Lung (tissue), 12 donors: ENCODE measurements around the gene KRT75. TPM values are rescaled to one million over a fixed set of nuclear protein-coding genes. Genes with fewer than 3 reads are reported as not detected.

Source experiments
- ATAC-seq: fragments of 200-7000 bp; cut with Tn5 transposase; one replicate; pipeline ENCODE4 v1.9.1; 2020; ENCODE audit warnings: moderate number of reproducible peaks; ENCODE audit not compliant: insufficient read depth, low FRiP score
- DNase-seq, 3 donors: peaks; one replicate each; pipeline ENCODE4 v3.0.0-alpha.2; 2013 to 2017
- H3K27ac ChIP-seq, 2 donors: one replicate each; pipeline ENCODE4 v1.5.1; 2013; ENCODE audit warnings: mild to moderate bottlenecking in 2 of 2, moderate library complexity in 2 of 2, control low read depth in 1 of 2, inconsistent platforms in 1 of 2, low read depth in 1 of 2, low read length in 1 of 2
- H3K27me3 ChIP-seq, 3 donors: one replicate each; pipeline ENCODE4 v1.5.1; 2013; ENCODE audit warnings: low read length in 2 of 3; ENCODE audit not compliant: control insufficient read depth in 3 of 3, insufficient read depth in 3 of 3
- H3K36me3 ChIP-seq, 4 donors: one replicate each; pipeline ENCODE4 v1.5.1; 2013; ENCODE audit warnings: low read length in 4 of 4, mild to moderate bottlenecking in 1 of 4, moderate library complexity in 1 of 4; ENCODE audit not compliant: control insufficient read depth in 4 of 4, insufficient read depth in 4 of 4
- H3K4me1 ChIP-seq, 5 donors: one replicate each; pipeline ENCODE4 v1.5.1; 2013; ENCODE audit warnings: low read length in 5 of 5, mild to moderate bottlenecking in 2 of 5, moderate library complexity in 1 of 5; ENCODE audit not compliant: control insufficient read depth in 5 of 5, insufficient read depth in 5 of 5
- H3K4me3 ChIP-seq: one replicate; pipeline ENCODE4 v1.5.1; 2013; ENCODE audit warnings: mild to moderate bottlenecking, control low read depth, moderate library complexity
- H3K9ac ChIP-seq, 2 donors: one replicate each; pipeline ENCODE4 v1.5.1; 2013; ENCODE audit warnings: low read length in 2 of 2, control low read depth in 1 of 2; ENCODE audit not compliant: insufficient read depth in 1 of 2
- H3K9me3 ChIP-seq, 4 donors: one replicate each; pipeline ENCODE4 v1.5.1; 2013; ENCODE audit warnings: low read length in 3 of 4, mild to moderate bottlenecking in 1 of 4, moderate library complexity in 1 of 4; ENCODE audit not compliant: control insufficient read depth in 4 of 4, insufficient read depth in 3 of 4
- CTCF ChIP-seq: IDR thresholded peaks from 2 replicates; pipeline ENCODE4 v1.5.1; 2012; ENCODE audit warnings: mild to moderate bottlenecking; ENCODE audit errors: control extremely low read depth, extremely low read depth
- WGBS, 2 donors: extraction: QIAGEN DNeasy Blood & Tissue Kit; methylation state at CpG; one replicate each; pipeline ENCODE4 v1.1.7; 2013; 5-methylcytosine and 5-hydroxymethylcytosine counted together
- polyA plus RNA-seq, 2 donors: library from polyadenylated mRNA; stranded (reverse); fragments of 200-250 nt; gene quantifications; one replicate each; pipeline ENCODE4 v1.2.1, GENCODE V29; 2013
- total RNA-seq, 2 donors: library from RNA; depleted of rRNA in 1 of 2; stranded (reverse); fragments of >200 nt in 1 of 2; gene quantifications; one replicate each; pipeline ENCODE4 v1.2.1, GENCODE V29; 2014 to 2021
- donor health status: control.
- donor health status: control.
- donor health status: Bipolar disorder and iron deficiency.
- donor health status: healthy.
- donor health status: DM: yes; HTN: yes; CAD: no.

KRT75 gene
- total and polyA plus RNA-seq, 4 donors: 0.01 TPM; not detected in 3

- TF ChIP-seq CTCF: no peak
- DNase-seq: no peak
Measured at GRCh38 chr12:52399756-52400155, 34.4 kb downstream of the KRT75 start.

GRCh38 chr12:52398176-52398575 is 36.0 kb downstream of the KRT75 start:
- Histone ChIP-seq H3K4me1 (peaks cover 0 to 6% (median 0%) of the 10 kb centered on the region in 5 donors), H3K9ac (no peak overlapping the region), H3K4me3 (no peak overlapping the region), H3K9me3 (no peaks in the 10 kb centered on the region), H3K27me3 (peaks cover 0 to 3% (median 0%) of the 10 kb centered on the region in 3 donors), H3K27ac (no peak overlapping the region), H3K36me3 (no peaks in the 10 kb centered on the region)
- DNase-seq (no peak), ATAC-seq (no peak)
- TF ChIP-seq CTCF: no peak
- WGBS, 2 donors: 81 to 94% methylated on average over 1 of the region's 1 CpG

More at GRCh38 chr12:52399756-52400155, 34.4 kb downstream of the KRT75 start:
- Histone ChIP-seq H3K27me3 (peaks cover 0 to 3% (median 0%) of the 10 kb centered on the region in 3 donors), H3K4me1 (no peaks in the 10 kb centered on the region), H3K9me3 (no peaks in the 10 kb centered on the region), H3K4me3 (no peak overlapping the region), H3K36me3 (no peaks in the 10 kb centered on the region), H3K27ac (no peak overlapping the region), H3K9ac (no peak overlapping the region)
- no peak for ATAC-seq
- WGBS, 2 donors: 94% methylated on average over 16 of the region's 16 CpGs

GRCh38 chr12:52396656-52397055 is 37.5 kb downstream of the KRT75 start:
- no peak for TF ChIP-seq CTCF
- Histone ChIP-seq H3K9me3 (no peaks in the 10 kb centered on the region), H3K4me1 (peaks cover 0 to 8% (median 0%) of the 10 kb centered on the region in 5 donors), H3K36me3 (no peaks in the 10 kb centered on the region), H3K9ac (no peak overlapping the region), H3K27ac (no peak overlapping the region), H3K4me3 (no peak overlapping the region), H3K27me3 (peaks cover 0 to 3% (median 0%) of the 10 kb centered on the region in 3 donors)
- WGBS, 2 donors: 80 to 87% methylated on average over 8 of the region's 8 CpGs
- ATAC-seq (no peak), DNase-seq (no peak)
